Epithelial cell of proximal tubule (primary cell): ENCODE measurements around the gene ING3. TPM values are rescaled to one million over a fixed set of nuclear protein-coding genes. Genes with fewer than 3 reads are reported as not detected.
A peak's percentile ranks its signal among the peaks of the same experiment; 100 is the strongest.
"Not testable (repeated sequence)": the region's sequence is repeated elsewhere in the genome, so short reads cannot be mapped to it uniquely, and the experiment has no call there.

Experiments
- DNase-seq: peaks from one replicate; pipeline ENCODE4 v3.0.0-alpha.2; 2011; ENCODE audit warnings: low read depth
- H3K4me3 ChIP-seq: 2 replicates; pipeline ENCODE4 v1.5.1; 2011; ENCODE audit warnings: low read depth, mild to moderate bottlenecking, low read length
- CTCF ChIP-seq: conservative IDR thresholded peaks from 2 replicates; pipeline ENCODE4 v1.5.1; 2012; ENCODE audit warnings: low read depth, mild to moderate bottlenecking, low read length
- total RNA-seq: library from RNA; depleted of rRNA; stranded (reverse); fragments of >200 nt; gene quantifications from 2 replicates; pipeline ENCODE4 v1.2.3, GENCODE V29; 2015

ING3 gene
- total RNA-seq, 1 donor from 2014 or later, result 11.0 TPM

- TF ChIP-seq CTCF, result peak; percentile 9
- H3K4me3 ChIP-seq, result no peak overlapping the region
- no peak for DNase-seq
These were observed 51.6 kb downstream of the ING3 start for GRCh38 chr7:121002048-121002756.

- TF ChIP-seq CTCF, result no peak
- DNase-seq, result no peak
- no peak overlapping the region for H3K4me3 ChIP-seq
These were observed 52.2 kb downstream of the ING3 start for GRCh38 chr7:121002757-121003200.

- DNase-seq, result no peak
- no peak for TF ChIP-seq CTCF
- no peak overlapping the region for H3K4me3 ChIP-seq
These were observed 53.6 kb downstream of the ING3 start for GRCh38 chr7:121003986-121004685.

GRCh38 chr7:121005058-121005457, 54.5 kb downstream of the ING3 start:
- H3K4me3 ChIP-seq, DNase-seq: not testable (repeated sequence)

GRCh38 chr7:121005996-121006584, 55.5 kb downstream of the ING3 start:
- H3K4me3 ChIP-seq, result no peak overlapping the region
- no peak for DNase-seq
- no peak for TF ChIP-seq CTCF

GRCh38 chr7:121006711-121007315, 56.2 kb downstream of the ING3 start:
- no peak overlapping the region for H3K4me3 ChIP-seq
- no peak for DNase-seq
- TF ChIP-seq CTCF, result no peak

- TF ChIP-seq CTCF, result no peak
- DNase-seq, result no peak
- no peak overlapping the region for H3K4me3 ChIP-seq
These were observed 58.2 kb downstream of the ING3 start for GRCh38 chr7:121008816-121009215.
